ENCODE results near the gene ASS1. TPM values are rescaled to one million over a fixed set of nuclear protein-coding genes. Genes with fewer than 3 reads are reported as not detected.

ASS1 gene
- total RNA-seq, 1 experiment from 2014 or later, result 83.0 TPM

Other genes with a start within 250 kb of the ASS1 start
- 0.11 and 0.35 TPM in 2 replicates for gene HMCN2, start 179.2 kb upstream of the ASS1 start, total RNA-seq (2014; rRNA removed)
- 53.7 and 59.6 TPM in 2 replicates for gene FUBP3, start 134.6 kb downstream of the ASS1 start, total RNA-seq (2014; rRNA removed)
- gene PRDM12, start 219.6 kb downstream of the ASS1 start, total RNA-seq (2014; rRNA removed), result not detected in 2 replicates
- 33.5 and 40.4 TPM in 2 replicates for gene EXOSC2, start 248.8 kb downstream of the ASS1 start, total RNA-seq (2014; rRNA removed)